Stimulated activated naive B cell treated with anti-CD40 and anti-IgM and Interleukin-4, amounts not matched to agents 10 μg/mL and 1 μg/mL and 100 μg/mL, for 72 hours (primary cell): ENCODE data around the gene VPREB1.
A peak's percentile ranks its signal among the peaks of the same experiment; 100 is the strongest.

Source experiments
- ATAC-seq, 2 donors: fragments of 150-1000 bp; cut with Tn5 transposase; replicated peaks; 2 replicates each; pipeline ENCODE4 v1.10.0; 2021; ENCODE audit warnings: moderate library complexity in 1 of 2
- DNase-seq: peaks from one replicate; pipeline ENCODE4 v3.0.0; 2021
- H3K27ac Mint-ChIP-seq: one replicate; pipeline ENCODE4 v1.8.0; 2022; ENCODE audit warnings: mild to moderate bottlenecking, mixed read lengths
- H3K27me3 Mint-ChIP-seq, 2 donors: one replicate each; pipeline ENCODE4 v1.8.0; 2022; ENCODE audit warnings: mixed read lengths in 2 of 2
- H3K36me3 Mint-ChIP-seq, 2 donors: one replicate each; pipeline ENCODE4 v1.8.0; 2022; ENCODE audit warnings: mixed read lengths in 2 of 2, mild to moderate bottlenecking in 1 of 2
- H3K4me1 Mint-ChIP-seq, 2 donors: one replicate each; pipeline ENCODE4 v1.8.0; 2022; ENCODE audit warnings: mixed read lengths in 2 of 2, mild to moderate bottlenecking in 1 of 2
- H3K4me3 Mint-ChIP-seq, 2 donors: one replicate each; pipeline ENCODE4 v1.8.0; 2022; ENCODE audit warnings: mild to moderate bottlenecking in 2 of 2, mixed read lengths in 2 of 2, moderate library complexity in 1 of 2
- H3K9me3 Mint-ChIP-seq, 2 donors: one replicate each; pipeline ENCODE4 v1.8.0; 2022; ENCODE audit warnings: mixed read lengths in 2 of 2, mild to moderate bottlenecking in 1 of 2

Gene VPREB1

DNA sequence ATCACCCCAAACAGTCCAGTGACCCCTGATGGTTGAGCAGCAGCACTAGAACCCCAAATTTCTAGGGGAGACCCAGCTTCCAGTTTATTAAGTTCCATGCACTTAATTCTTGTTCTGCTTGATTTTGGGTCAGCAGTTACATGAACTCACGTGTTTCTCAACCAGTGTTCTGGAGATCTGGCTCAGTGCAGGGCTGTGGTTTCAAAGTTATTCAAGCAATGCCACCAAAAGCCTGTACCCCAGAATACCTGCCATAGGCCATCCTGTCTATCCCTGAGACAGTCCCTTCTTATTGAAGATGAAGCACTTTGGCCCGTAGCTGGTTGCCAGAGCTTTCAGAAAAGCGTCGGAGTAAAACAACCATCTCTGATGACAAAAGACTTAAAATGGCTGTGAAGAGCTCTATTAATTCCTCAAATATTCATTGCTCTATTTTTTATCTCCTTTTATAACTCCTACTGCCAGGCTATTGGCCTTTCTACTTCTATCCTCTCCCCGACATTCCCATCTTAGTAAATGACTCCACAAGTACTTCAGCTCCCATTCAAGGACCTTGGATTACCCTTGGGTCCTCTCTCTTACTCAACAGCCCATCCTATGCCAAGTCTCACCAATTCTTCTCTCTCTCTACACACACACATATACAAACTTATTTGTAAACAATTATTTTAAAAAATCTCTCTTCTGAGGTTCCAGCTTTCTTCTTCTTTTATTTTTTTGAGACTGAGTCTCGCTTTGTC is 18.0 kb upstream of the VPREB1 start:
- H3K36me3 Mint-ChIP-seq, result no peaks in the 10 kb centered on the region
- H3K4me1 Mint-ChIP-seq, result peaks cover 17 to 34% of the 10 kb centered on the region in 2 donors
- no peak overlapping the region for H3K27ac Mint-ChIP-seq
- H3K27me3 Mint-ChIP-seq, result no peaks in the 10 kb centered on the region
- ATAC-seq (no peak), DNase-seq (no peak)
- H3K9me3 Mint-ChIP-seq, result no peaks in the 10 kb centered on the region
- no peak overlapping the region for H3K4me3 Mint-ChIP-seq

DNA sequence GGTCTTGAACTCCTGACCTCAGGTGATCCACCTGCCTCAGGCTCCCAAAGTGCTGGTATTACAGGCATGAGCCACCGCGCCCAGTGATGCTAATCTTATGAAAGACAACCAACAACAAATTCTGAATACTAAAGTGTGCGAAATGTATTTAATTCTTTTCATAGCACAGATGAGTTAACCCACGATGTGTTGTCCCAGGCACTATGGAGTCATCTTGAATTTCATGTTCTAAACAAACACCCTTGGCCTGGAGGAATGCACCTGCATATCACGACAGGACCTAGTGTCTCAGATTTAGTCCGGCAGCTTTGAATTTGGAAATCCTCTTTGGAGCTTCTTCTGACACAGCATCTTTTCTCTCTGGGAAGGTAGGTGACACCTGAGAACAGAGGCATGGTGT is 16.2 kb upstream of the VPREB1 start:
- H3K4me1 Mint-ChIP-seq, result peaks cover 17 to 34% of the 10 kb centered on the region in 2 donors
- no peak for DNase-seq
- ATAC-seq, result no peak
- no peaks in the 10 kb centered on the region for H3K36me3 Mint-ChIP-seq
- no peaks in the 10 kb centered on the region for H3K27me3 Mint-ChIP-seq
- H3K4me3 Mint-ChIP-seq, result no peak overlapping the region
- H3K27ac Mint-ChIP-seq, result no peak overlapping the region
- no peaks in the 10 kb centered on the region for H3K9me3 Mint-ChIP-seq

DNA sequence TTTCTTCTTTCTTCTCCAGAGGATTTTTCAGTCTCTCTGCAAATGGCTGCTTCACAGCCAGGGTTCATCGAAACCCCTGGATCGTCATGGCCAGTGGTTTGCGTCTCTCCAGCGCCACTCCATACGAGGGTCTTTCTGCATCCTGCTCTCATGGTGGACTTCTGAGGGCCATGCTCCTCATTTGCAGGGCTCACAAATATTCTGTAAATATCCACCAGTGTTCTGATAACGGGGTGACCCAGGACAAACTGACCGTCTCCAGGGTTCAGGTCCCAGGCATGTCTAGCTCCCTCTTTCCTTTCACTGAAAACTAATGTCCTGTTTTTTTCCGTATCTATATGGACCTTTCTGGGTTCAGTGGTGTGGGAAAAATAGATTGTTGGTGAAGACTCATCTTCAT is 15.7 kb upstream of the VPREB1 start:
- Mint-ChIP-seq H3K4me3 (no peak overlapping the region), H3K36me3 (no peaks in the 10 kb centered on the region), H3K27me3 (no peaks in the 10 kb centered on the region), H3K4me1 (peaks cover 18 to 34% of the 10 kb centered on the region in 2 donors), H3K9me3 (no peaks in the 10 kb centered on the region), H3K27ac (no peak overlapping the region)
- ATAC-seq (no peak), DNase-seq (no peak)

DNA sequence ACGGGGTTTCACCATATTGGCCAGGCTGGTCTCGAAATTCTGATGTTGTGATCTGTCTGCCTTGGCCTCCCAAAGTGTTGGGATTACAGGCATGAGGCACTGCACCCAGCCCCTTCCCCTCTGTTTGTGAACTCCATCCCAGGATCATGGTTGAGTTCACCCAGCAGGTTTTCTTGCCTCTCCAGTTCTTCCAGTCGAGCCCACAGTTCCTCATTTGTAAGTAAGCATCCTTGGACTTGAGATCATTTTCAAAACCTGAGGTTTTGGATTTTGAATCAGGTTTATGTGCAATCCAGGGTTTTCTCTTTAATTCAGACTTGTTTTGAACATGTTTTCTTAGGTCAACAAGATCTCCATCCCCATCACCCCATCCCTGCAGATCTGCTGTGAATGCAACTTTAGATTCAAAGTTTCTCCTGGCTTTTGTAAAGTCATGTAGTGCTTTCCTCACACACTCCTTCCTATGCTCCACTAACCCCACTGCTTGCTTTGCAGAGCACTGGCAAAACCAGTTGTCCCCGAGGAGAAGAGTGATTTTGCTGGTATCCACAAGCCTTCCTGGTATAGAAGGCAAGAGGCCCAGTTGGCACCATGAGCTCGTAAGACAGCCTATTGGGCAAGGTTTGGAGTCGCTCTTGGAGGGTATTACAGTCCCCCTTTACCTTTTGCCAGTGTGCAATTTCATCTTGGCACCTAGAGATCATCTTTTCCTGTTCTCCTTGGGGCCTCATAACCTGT is 14.7 kb upstream of the VPREB1 start:
- DNase-seq (no peak), ATAC-seq (no peak)
- Mint-ChIP-seq H3K27me3 (no peaks in the 10 kb centered on the region), H3K36me3 (no peaks in the 10 kb centered on the region), H3K4me3 (no peak overlapping the region), H3K4me1 (peaks cover 21 to 40% of the 10 kb centered on the region in 2 donors), H3K27ac (no peak overlapping the region), H3K9me3 (no peaks in the 10 kb centered on the region)

DNA sequence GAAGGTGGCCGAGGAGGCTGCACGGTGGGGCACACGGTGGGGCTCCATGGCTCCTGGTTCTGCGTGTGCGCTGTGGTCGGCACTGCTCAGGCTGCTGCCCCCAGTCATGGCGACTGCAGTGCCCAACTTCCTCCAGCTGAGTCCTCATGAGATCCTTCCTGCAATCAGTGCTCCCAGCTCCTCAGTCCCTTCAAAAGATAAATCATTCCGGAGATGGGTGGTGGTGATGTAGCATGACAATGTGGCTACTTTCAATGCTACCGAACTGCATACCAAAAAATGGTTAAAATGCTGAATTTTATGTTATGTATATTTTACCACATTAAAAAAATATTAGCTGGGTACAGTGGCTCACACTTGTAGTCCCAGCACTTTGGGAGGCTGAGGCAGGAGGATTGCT is 14.1 kb upstream of the VPREB1 start:
- Mint-ChIP-seq H3K36me3 (no peaks in the 10 kb centered on the region), H3K27me3 (no peaks in the 10 kb centered on the region), H3K4me1 (peaks cover 20 to 38% of the 10 kb centered on the region in 2 donors), H3K9me3 (no peaks in the 10 kb centered on the region), H3K4me3 (no peak overlapping the region), H3K27ac (no peak overlapping the region)
- ATAC-seq, result no peak
- no peak for DNase-seq

DNA sequence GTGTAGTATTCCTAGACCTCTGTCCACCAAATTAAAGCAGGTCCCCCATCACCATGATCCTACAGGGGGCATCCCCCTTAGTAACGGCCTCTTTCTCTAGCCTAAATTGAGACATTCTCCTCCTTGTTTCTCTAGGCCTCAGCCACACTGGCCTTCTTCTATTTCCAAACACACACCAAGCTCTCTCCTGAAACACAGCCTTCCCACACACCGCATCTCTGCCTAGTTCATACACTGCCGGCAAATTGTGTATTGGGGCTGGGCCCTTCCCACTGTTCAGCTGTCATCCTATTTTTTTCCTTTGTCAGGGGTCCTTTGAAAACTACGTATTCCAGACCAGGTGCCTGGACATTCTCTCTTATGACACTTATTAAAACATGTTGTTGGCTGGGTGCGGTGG is 11.5 kb upstream of the VPREB1 start:
- peaks cover 22 to 36% of the 10 kb centered on the region in 2 donors for H3K4me1 Mint-ChIP-seq
- H3K4me3 Mint-ChIP-seq, result no peak overlapping the region
- DNase-seq (no peak), ATAC-seq (no peak)
- no peak overlapping the region for H3K27ac Mint-ChIP-seq
- H3K36me3 Mint-ChIP-seq, result no peaks in the 10 kb centered on the region
- no peaks in the 10 kb centered on the region for H3K9me3 Mint-ChIP-seq
- no peaks in the 10 kb centered on the region for H3K27me3 Mint-ChIP-seq

DNA sequence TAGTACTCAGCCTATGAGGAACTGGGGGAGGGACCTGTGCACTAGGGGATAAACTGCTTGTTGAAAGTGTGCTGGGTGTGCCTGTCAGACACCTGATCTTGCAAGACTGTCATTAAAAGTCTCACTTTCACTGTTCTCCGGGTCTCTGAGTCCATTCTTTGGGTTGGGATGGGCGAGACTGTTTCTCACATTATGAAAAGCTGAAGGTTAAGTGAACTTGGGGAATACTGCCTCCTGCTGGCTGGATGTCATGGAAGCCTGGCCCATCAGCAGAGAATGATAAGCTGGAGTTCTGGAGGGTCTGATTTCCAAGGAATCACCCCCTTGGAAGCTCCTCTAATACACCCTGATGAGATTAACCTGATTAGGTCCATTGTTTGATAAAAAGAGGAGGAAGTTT is 9.0 kb upstream of the VPREB1 start:
- no peak overlapping the region for H3K4me3 Mint-ChIP-seq
- no peak overlapping the region for H3K27ac Mint-ChIP-seq
- no peaks in the 10 kb centered on the region for H3K36me3 Mint-ChIP-seq
- ATAC-seq (peak; percentile 22 to 41), DNase-seq (no peak)
- H3K9me3 Mint-ChIP-seq, result no peaks in the 10 kb centered on the region
- H3K4me1 Mint-ChIP-seq, result peaks cover 16 to 36% of the 10 kb centered on the region in 2 donors
- H3K27me3 Mint-ChIP-seq, result no peaks in the 10 kb centered on the region

DNA sequence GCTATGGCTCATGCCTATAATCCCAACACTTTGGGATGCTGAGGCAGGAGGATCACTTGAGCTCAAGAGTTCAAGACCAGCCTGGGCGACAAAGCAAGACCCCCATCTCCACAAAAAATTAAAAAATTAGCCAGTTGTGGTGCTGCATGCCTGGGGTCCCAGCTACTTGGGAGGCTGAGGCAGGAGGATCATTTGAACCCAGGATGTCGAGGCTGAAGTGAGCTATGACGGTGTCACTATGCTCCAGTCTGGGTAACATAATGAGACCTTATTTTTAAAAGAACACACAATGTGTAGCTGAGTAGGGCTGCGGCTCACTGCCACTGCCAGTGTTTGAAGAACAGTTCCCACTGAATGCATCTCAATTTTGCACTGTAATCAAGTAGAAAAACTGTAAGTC is 7.1 kb upstream of the VPREB1 start:
- Mint-ChIP-seq H3K4me1 (peaks cover 26 to 51% of the 10 kb centered on the region in 2 donors), H3K27ac (no peak overlapping the region), H3K4me3 (no peak overlapping the region), H3K36me3 (no peaks in the 10 kb centered on the region), H3K27me3 (no peaks in the 10 kb centered on the region), H3K9me3 (no peaks in the 10 kb centered on the region)
- DNase-seq (no peak), ATAC-seq (no peak)

DNA sequence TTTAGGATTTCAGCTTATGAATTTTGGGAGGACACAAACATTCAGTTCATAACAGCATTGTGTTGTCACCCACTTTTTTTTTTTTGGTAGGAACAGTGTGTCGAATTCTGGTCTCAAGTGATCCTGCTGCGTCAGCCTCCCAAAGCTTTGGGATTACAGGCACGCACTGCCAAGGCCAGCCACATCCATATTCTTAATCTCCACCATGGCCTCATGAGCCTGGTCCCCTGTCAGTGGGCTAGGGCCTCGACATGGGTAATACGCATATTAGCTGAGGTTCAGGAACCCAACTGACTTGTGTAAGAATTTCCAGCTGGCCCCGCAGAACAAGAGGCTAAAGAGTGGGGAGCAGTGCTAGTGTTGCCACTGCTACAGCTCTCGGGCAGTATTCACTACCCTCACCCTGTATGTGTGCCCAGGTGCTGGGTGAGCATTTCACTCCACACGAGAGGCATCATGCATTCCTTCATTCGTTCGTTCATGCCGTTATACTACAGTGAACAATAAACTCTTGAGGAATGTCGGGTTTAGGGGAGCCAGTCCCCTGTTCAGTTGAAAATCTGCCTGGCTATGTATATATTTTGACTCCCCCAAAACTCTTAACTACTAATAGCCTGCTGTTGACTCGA is 5.2 kb upstream of the VPREB1 start:
- H3K27me3 Mint-ChIP-seq, result no peaks in the 10 kb centered on the region
- no peak for DNase-seq
- no peak overlapping the region for H3K27ac Mint-ChIP-seq
- no peak for ATAC-seq
- H3K4me3 Mint-ChIP-seq, result no peak overlapping the region
- no peaks in the 10 kb centered on the region for H3K9me3 Mint-ChIP-seq
- H3K4me1 Mint-ChIP-seq, result peaks cover 34 to 64% of the 10 kb centered on the region in 2 donors
- no peaks in the 10 kb centered on the region for H3K36me3 Mint-ChIP-seq

DNA sequence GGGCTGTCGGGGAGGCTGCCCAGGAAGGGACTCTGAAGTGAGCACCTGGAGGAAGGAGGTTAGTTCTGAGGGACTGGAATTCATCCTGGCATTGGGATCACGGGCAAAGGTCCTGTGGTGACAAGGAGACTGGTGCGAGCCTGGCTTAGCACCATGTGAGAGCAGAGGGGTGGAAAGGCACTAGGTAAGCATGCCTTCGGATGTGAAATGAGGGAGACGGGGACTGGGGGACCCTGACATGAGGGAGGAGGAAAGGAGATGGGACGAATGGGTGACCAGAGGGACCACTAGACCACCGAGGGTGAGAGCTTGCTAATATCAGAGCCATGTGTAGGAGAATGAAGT is 3.1 kb upstream of the VPREB1 start:
- Mint-ChIP-seq H3K27ac (no peak overlapping the region), H3K4me3 (no peak overlapping the region), H3K36me3 (no peaks in the 10 kb centered on the region), H3K27me3 (no peaks in the 10 kb centered on the region), H3K4me1 (peaks cover 36 to 70% of the 10 kb centered on the region in 2 donors), H3K9me3 (no peaks in the 10 kb centered on the region)
- ATAC-seq (no peak), DNase-seq (no peak)

DNA sequence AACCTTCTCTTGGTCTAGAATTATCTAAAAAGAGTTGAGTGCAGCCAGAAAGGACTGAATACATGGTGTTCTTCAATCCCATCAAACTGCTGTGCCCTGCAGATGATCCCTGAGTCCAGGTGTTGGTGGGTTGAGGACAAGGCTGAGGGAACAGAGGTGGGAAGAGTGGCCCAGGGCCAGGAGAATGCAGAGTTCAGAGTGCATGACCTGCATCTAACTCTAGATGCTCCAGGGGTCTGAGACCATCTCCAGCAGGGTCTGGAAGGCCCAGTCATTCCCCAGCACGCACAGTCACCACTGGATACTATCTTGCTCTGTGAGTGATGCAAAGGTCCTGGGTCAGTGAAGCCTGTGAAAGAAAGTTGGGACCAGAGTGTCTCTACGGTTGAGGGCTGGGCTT is 2.1 kb upstream of the VPREB1 start:
- Mint-ChIP-seq H3K4me3 (no peak overlapping the region), H3K27ac (no peak overlapping the region), H3K4me1 (peaks cover 38 to 76% of the 10 kb centered on the region in 2 donors)

DNA sequence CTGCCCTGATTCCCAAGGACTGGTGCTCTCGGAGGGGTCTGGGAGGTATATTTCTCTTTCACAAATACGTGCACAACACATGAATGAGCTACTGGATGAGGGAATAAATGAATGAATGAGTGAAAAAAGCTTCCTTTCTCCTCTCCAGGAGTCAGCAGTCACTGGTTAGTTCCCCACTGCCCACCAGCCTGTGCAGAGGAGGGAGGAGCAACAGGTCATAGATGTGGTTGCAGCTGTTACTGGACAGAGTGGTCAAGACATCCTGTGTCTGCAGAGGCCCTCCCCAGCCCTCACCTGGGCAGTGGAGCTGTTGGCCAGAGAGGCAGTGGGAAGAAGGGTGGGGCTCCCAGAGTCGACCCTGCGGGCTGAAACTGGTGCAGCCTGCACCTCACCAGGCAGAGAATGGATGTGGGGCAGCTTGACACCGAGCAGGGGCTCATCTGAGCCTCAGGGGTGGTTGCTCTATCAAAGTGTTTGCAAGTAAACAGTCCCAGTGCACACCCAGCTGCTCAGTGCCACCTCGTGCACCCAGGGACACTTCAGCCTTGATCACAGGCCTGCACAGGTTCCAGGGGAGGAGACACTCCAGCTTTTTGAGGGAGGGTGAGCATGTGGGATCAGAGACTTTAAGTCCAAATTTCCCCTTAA is 1.4 kb upstream of the VPREB1 start:
- Mint-ChIP-seq H3K9me3 (no peaks in the 10 kb centered on the region), H3K36me3 (no peaks in the 10 kb centered on the region), H3K27ac (peak overlapping the region; percentile 9), H3K4me1 (peaks cover 37 to 76% of the 10 kb centered on the region in 2 donors), H3K4me3 (no peak overlapping the region), H3K27me3 (no peaks in the 10 kb centered on the region)
- ATAC-seq, result peak in 1 of 2 donors; percentile 15
- DNase-seq, result no peak

More for the DNA sequence above, 2.1 kb upstream of the VPREB1 start:
- Mint-ChIP-seq H3K9me3 (no peaks in the 10 kb centered on the region), H3K27me3 (no peaks in the 10 kb centered on the region), H3K36me3 (no peaks in the 10 kb centered on the region)
- ATAC-seq (peak in 1 of 2 donors; percentile 10), DNase-seq (no peak)

DNA sequence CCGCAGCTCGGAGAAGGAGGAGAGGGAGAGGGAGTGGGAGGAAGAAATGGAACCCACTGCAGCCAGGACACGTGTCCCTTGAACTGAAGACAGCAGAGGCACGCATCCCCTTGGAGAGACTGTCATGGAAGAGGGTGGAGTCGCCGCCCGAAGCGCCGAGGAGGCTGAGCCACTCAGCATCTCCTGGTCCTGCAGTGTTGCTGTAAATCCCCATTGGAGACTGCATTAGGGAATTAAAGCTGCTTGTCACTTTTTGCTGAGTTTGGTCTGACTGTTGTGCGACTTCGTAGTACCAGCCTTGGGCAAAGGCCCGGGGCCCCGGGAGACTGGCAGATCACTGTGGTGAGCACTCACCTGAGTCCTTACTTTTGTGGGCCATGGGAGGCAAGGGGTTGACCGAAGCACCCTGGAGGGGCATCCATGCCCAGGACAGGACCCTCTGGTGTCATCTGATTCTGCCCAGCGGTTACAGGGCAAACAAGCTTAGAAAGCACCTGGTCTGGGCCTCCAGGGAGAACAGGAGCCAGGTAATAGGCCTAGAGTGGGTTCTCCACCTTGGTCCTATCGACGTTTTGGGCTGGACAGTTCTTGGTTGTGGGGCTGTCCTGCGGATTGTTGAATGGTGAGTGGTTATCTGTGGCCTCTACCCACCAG is 797 bp downstream of the VPREB1 start:
- Mint-ChIP-seq H3K27me3 (no peaks in the 10 kb centered on the region), H3K4me1 (peaks cover 48 to 88% of the 10 kb centered on the region in 2 donors), H3K9me3 (no peaks in the 10 kb centered on the region), H3K27ac (no peak overlapping the region), H3K36me3 (no peaks in the 10 kb centered on the region), H3K4me3 (no peak overlapping the region)
- DNase-seq (no peak), ATAC-seq (no peak)

DNA sequence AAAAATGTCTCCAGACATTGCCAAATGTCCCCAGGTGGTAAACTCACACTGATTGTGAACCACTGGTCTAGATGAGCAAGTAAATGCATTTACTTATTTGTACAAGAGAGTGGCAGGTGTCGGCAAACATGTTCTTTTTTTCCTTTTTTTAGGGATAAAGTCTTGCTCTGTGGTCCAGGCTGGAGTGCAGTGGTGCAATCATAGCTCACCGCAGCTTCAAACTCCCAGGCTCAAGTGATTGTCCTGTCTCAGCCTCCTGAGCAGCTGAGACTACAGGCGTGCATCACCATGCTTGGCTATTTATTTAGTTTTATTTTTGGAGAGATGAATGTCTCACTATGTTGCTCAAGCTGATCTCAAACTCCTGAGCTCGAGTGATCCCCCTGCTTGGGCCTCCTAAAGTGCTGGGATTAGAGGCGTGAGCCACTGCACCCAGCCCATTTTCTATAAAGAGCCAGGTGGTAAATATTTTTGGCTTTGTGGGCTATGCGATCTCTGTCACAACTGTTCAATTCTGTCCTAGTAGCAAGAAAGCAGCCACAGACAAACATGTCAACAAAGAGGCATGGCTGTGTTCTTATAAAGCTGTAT is 1.4 kb downstream of the VPREB1 start:
- H3K9me3 Mint-ChIP-seq, result no peaks in the 10 kb centered on the region
- no peak for ATAC-seq
- H3K27me3 Mint-ChIP-seq, result no peaks in the 10 kb centered on the region
- H3K4me1 Mint-ChIP-seq, result peaks cover 50 to 93% of the 10 kb centered on the region in 2 donors
- DNase-seq, result no peak
- H3K27ac Mint-ChIP-seq, result no peak overlapping the region
- no peak overlapping the region for H3K4me3 Mint-ChIP-seq
- no peaks in the 10 kb centered on the region for H3K36me3 Mint-ChIP-seq
